Panc1 (cell line): Measurements from ENCODE around the gene MRPL4.

Experiments used
- POLR2AphosphoS5 ChIP-seq: IDR thresholded peaks from 2 replicates; pipeline ENCODE4 v1.6.1; 2012; ENCODE audit warnings: mild to moderate bottlenecking, low read depth, low read length, moderate library complexity
- TCF7L2 ChIP-seq: IDR thresholded peaks from 2 replicates; pipeline ENCODE4 v1.6.1; 2011; ENCODE audit warnings: mild to moderate bottlenecking, low read depth, low read length, inconsistent platforms
- TF ChIP-seq, protein P1 (sequence below), 2 experiments: IDR thresholded peaks; 2 replicates each; pipeline ENCODE4 v1.6.1; 2011 to 2012; ENCODE audit warnings: low read depth in 2 of 2, control low read depth in 1 of 2, low read length in 1 of 2, mild to moderate bottlenecking in 1 of 2, moderate library complexity in 1 of 2; ENCODE audit not compliant: insufficient read depth in 1 of 2

GRCh38 chr19:10270616-10271394, 18.8 kb downstream of the MRPL4 start, which contains the start of gene ICAM1:
- TF ChIP-seq, protein P1, sequence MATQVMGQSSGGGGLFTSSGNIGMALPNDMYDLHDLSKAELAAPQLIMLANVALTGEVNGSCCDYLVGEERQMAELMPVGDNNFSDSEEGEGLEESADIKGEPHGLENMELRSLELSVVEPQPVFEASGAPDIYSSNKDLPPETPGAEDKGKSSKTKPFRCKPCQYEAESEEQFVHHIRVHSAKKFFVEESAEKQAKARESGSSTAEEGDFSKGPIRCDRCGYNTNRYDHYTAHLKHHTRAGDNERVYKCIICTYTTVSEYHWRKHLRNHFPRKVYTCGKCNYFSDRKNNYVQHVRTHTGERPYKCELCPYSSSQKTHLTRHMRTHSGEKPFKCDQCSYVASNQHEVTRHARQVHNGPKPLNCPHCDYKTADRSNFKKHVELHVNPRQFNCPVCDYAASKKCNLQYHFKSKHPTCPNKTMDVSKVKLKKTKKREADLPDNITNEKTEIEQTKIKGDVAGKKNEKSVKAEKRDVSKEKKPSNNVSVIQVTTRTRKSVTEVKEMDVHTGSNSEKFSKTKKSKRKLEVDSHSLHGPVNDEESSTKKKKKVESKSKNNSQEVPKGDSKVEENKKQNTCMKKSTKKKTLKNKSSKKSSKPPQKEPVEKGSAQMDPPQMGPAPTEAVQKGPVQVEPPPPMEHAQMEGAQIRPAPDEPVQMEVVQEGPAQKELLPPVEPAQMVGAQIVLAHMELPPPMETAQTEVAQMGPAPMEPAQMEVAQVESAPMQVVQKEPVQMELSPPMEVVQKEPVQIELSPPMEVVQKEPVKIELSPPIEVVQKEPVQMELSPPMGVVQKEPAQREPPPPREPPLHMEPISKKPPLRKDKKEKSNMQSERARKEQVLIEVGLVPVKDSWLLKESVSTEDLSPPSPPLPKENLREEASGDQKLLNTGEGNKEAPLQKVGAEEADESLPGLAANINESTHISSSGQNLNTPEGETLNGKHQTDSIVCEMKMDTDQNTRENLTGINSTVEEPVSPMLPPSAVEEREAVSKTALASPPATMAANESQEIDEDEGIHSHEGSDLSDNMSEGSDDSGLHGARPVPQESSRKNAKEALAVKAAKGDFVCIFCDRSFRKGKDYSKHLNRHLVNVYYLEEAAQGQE (IDR thresholded peaks at IDR 0.05; ENCODE audit: insufficient read depth in 1 of 2, low read depth in 2 of 2, low read length in 1 of 2), result no peak
- TF ChIP-seq POLR2AphosphoS5 (peak; percentile 89), TCF7L2 (no peak)
